22Rv1 (cell line): Measurements from ENCODE around the gene PUDP.

Experiments
- H3K27ac ChIP-seq: fragments of 450-650 bp; 2 replicates; pipeline ENCODE4 v1.5.1; 2017
- CTCF ChIP-seq: fragments of 450-650 bp; IDR thresholded peaks from 2 replicates; pipeline ENCODE4 v1.5.1; 2017; ENCODE audit warnings: mild to moderate bottlenecking
- ZFX ChIP-seq: fragments of 450-650 bp; IDR thresholded peaks from 2 replicates; pipeline ENCODE4 v1.6.1; 2017; ENCODE audit warnings: antibody characterized with exemption, borderline replicate concordance

The PUDP gene

GRCh38 chrX:7116081-7116480 lies 31.9 kb downstream of the PUDP start:
- no peak for TF ChIP-seq CTCF
- TF ChIP-seq ZFX = no peak
- H3K27ac ChIP-seq = no peak overlapping the region

GRCh38 chrX:7115557-7115956 lies 32.4 kb downstream of the PUDP start:
- H3K27ac ChIP-seq = no peak overlapping the region

GRCh38 chrX:7112071-7112470 lies 35.9 kb downstream of the PUDP start:
- TF ChIP-seq CTCF (no peak), ZFX (no peak)
- no peak overlapping the region for H3K27ac ChIP-seq

More at GRCh38 chrX:7115557-7115956, 32.4 kb downstream of the PUDP start:
- no peak for TF ChIP-seq CTCF
- TF ChIP-seq ZFX = no peak

- TF ChIP-seq ZFX = no peak
- no peak for TF ChIP-seq CTCF
- H3K27ac ChIP-seq = no peak overlapping the region
Measured at GRCh38 chrX:7111518-7111917, 36.4 kb downstream of the PUDP start.

GRCh38 chrX:7110821-7111276 lies 37.1 kb downstream of the PUDP start:
- TF ChIP-seq CTCF (no peak), ZFX (no peak)
- H3K27ac ChIP-seq = no peak overlapping the region

GRCh38 chrX:7109838-7110793 lies 37.8 kb downstream of the PUDP start:
- TF ChIP-seq CTCF (no peak), ZFX (no peak)
- H3K27ac ChIP-seq = no peak overlapping the region

GRCh38 chrX:7109049-7109531 lies 38.9 kb downstream of the PUDP start:
- no peak overlapping the region for H3K27ac ChIP-seq
- TF ChIP-seq CTCF (no peak), ZFX (no peak)
